GM21515 (cell line): ENCODE measurements around the gene SEMA4C.

Source experiments
- ATAC-seq: cut with Tn5 transposase; IDR thresholded peaks from one replicate; pipeline ENCODE4 v1.9.1; 2021; ENCODE audit not compliant: unreplicated experiment

SEMA4C gene

GRCh38 chr2:96882906-96883305 lies 13.0 kb upstream of the SEMA4C start:
- no peak for ATAC-seq

GRCh38 chr2:96882230-96882629 lies 12.3 kb upstream of the SEMA4C start:
- no peak for ATAC-seq

GRCh38 chr2:96881349-96882195 lies 11.7 kb upstream of the SEMA4C start:
- no peak for ATAC-seq

- no peak for ATAC-seq
Measured at GRCh38 chr2:96880891-96881273, 11.0 kb upstream of the SEMA4C start.

- ATAC-seq = no peak
Measured at GRCh38 chr2:96879545-96880040, 9.7 kb upstream of the SEMA4C start.

GRCh38 chr2:96878796-96879544 lies 9.1 kb upstream of the SEMA4C start:
- no peak for ATAC-seq

- no peak for ATAC-seq
Measured at GRCh38 chr2:96878171-96878570, 8.3 kb upstream of the SEMA4C start.

GRCh38 chr2:96877631-96878092 lies 7.8 kb upstream of the SEMA4C start:
- no peak for ATAC-seq

- ATAC-seq = no peak
Measured at GRCh38 chr2:96877042-96877451, 7.2 kb upstream of the SEMA4C start.

- ATAC-seq = no peak
Measured at GRCh38 chr2:96876269-96877041, 6.6 kb upstream of the SEMA4C start.

- no peak for ATAC-seq
Measured at GRCh38 chr2:96875498-96876268, 5.8 kb upstream of the SEMA4C start.

GRCh38 chr2:96874198-96874831 lies 4.4 kb upstream of the SEMA4C start:
- ATAC-seq = no peak

GRCh38 chr2:96873651-96874096 lies 3.8 kb upstream of the SEMA4C start:
- ATAC-seq = no peak

- ATAC-seq = no peak
Measured at GRCh38 chr2:96872591-96873349, 2.9 kb upstream of the SEMA4C start.

- no peak for ATAC-seq
Measured at GRCh38 chr2:96870626-96871255, 861 bp upstream of the SEMA4C start.

- ATAC-seq = peak; percentile 5
Measured at GRCh38 chr2:96869281-96869821, 529 bp downstream of the SEMA4C start.

- ATAC-seq = peak; percentile 42
Measured at GRCh38 chr2:96868555-96869280, 1.2 kb downstream of the SEMA4C start.
